HFFc6 (cell line): ENCODE results near the gene LRRC34. TPM values are rescaled to one million over a fixed set of nuclear protein-coding genes. Genes with fewer than 3 reads are reported as not detected.

Source experiments
- DNase-seq: peaks from one replicate; pipeline ENCODE4 v3.0.0-alpha.2; 2018
- H3K27ac Mint-ChIP-seq: 2 replicates; pipeline ENCODE4 v1.8.0; 2020; ENCODE audit warnings: mild to moderate bottlenecking, mixed read lengths
- H3K27me3 Mint-ChIP-seq: 2 replicates; pipeline ENCODE4 v1.8.0; 2021; ENCODE audit warnings: mild to moderate bottlenecking, moderate library complexity, mixed read lengths; ENCODE audit not compliant: insufficient read depth
- H3K36me3 Mint-ChIP-seq: 2 replicates; pipeline ENCODE4 v1.8.0; 2021; ENCODE audit warnings: low read depth, mixed read lengths
- H3K4me1 Mint-ChIP-seq: 2 replicates; pipeline ENCODE4 v1.8.0; 2020; ENCODE audit warnings: low read depth, mixed read lengths
- H3K4me3 Mint-ChIP-seq: 2 replicates; pipeline ENCODE4 v1.8.0; 2020; ENCODE audit warnings: mild to moderate bottlenecking, moderate library complexity, mixed read lengths
- H3K9me3 Mint-ChIP-seq: 2 replicates; pipeline ENCODE4 v1.8.0; 2020; ENCODE audit warnings: mild to moderate bottlenecking, mixed read lengths
- total RNA-seq, 6 experiments: library from RNA; stranded (reverse); fragmentation: NEBNext Ultra II Directional; extraction: Animal tissue kit (Norgen Biotek cat#: 25700); gene quantifications; 2 replicates in 1 of 6; 3 replicates in 5 of 6; pipeline ENCODE4 v1.2.3, GENCODE V29; 2021
- TF ChIP-seq, protein P1 (sequence below): fragments of 200-600 bp; sonication (generic); IDR thresholded peaks from 2 replicates; pipeline ENCODE4 v1.5.0; 2021; ENCODE audit warnings: antibody characterized with exemption, mild to moderate bottlenecking

Gene LRRC34
- total RNA-seq, 6 experiments from 2014 or later = 0.59 to 1.5 (median 0.94) TPM

DNA sequence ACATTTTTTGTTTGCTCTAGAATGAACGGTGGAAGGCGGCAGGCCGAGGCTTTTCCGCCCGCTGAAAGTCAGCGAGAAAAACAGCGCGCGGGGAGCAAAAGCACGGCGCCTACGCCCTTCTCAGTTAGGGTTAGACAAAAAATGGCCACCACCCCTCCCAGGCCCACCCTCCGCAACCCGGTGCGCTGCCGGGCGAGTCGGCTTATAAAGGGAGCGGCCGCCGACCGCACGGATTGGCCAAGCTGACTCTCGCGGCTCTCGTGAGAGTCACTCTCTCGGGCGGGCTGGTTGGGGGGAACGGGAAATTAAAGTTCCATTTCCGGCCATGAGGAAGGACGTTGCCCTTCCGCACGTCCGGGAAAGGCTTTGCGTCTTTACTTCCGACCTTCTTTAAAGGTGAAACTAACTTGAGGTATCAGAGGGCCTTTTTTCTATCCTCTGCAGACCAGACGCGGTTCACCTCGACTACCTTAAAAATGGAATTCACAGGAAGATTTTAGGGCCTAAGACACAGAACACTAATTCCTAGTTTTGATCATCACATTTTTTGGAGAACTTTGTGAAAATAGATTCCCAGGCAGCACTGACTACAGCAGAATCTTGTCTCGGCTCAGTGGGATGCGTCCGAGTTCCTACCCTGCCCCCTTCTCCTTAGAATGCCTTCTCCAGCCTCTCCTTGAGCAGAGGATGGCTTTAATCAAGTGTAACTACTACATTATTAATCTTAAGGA, 47.7 kb downstream of the LRRC34 start, which contains the start of gene TERC:
Gene TERC (minus strand): TSS at position 179 of the 731 bp plus-strand sequence.
- Mint-ChIP-seq H3K4me3 (peak within 1 kb of the TSS; percentile 96), H3K9me3 (peaks cover 18% of the 10 kb centered on the region), H3K4me1 (peaks cover 40% of the 10 kb centered on the region), H3K36me3 (peaks cover 15% of the 10 kb centered on the region), H3K27me3 (no peaks in the 10 kb centered on the region; the same call in 1 of the 2 replicates), H3K27ac (peak within 1 kb of the TSS; percentile 87)
- peak; percentile 90 for DNase-seq
- TF ChIP-seq, protein P1, sequence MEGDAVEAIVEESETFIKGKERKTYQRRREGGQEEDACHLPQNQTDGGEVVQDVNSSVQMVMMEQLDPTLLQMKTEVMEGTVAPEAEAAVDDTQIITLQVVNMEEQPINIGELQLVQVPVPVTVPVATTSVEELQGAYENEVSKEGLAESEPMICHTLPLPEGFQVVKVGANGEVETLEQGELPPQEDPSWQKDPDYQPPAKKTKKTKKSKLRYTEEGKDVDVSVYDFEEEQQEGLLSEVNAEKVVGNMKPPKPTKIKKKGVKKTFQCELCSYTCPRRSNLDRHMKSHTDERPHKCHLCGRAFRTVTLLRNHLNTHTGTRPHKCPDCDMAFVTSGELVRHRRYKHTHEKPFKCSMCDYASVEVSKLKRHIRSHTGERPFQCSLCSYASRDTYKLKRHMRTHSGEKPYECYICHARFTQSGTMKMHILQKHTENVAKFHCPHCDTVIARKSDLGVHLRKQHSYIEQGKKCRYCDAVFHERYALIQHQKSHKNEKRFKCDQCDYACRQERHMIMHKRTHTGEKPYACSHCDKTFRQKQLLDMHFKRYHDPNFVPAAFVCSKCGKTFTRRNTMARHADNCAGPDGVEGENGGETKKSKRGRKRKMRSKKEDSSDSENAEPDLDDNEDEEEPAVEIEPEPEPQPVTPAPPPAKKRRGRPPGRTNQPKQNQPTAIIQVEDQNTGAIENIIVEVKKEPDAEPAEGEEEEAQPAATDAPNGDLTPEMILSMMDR = no peak

DNA sequence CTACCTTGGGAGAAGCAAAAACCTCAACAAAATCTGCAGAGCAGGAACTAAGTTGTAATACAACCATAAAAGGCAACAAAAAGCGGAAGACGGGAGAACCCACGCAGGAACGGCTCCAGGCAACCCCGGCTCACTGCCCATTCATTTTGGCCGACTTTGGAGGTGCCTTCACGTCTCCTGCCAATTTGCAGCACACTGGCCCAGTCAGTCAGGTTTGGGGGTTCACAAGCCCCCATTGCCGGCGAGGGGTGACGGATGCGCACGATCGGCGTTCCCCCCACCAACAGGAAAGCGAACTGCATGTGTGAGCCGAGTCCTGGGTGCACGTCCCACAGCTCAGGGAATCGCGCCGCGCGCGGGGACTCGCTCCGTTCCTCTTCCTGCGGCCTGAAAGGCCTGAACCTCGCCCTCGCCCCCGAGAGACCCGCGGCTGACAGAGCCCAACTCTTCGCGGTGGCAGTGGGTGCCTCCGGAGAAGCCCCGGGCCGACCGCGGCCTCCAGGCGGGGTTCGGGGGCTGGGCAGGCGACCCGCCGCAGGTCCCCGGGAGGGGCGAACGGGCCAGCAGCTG, 48.3 kb downstream of the LRRC34 start:
- Mint-ChIP-seq H3K27me3 (no peaks in the 10 kb centered on the region; the same call in 1 of the 2 replicates), H3K36me3 (peaks cover 21% of the 10 kb centered on the region), H3K9me3 (peaks cover 18% of the 10 kb centered on the region), H3K4me1 (peaks cover 40% of the 10 kb centered on the region), H3K4me3 (peak overlapping the region; percentile 96), H3K27ac (peak overlapping the region; percentile 87)
- TF ChIP-seq, protein P1 = no peak; the same call in 1 of the 2 replicates
- peak; percentile 42 for DNase-seq

DNA sequence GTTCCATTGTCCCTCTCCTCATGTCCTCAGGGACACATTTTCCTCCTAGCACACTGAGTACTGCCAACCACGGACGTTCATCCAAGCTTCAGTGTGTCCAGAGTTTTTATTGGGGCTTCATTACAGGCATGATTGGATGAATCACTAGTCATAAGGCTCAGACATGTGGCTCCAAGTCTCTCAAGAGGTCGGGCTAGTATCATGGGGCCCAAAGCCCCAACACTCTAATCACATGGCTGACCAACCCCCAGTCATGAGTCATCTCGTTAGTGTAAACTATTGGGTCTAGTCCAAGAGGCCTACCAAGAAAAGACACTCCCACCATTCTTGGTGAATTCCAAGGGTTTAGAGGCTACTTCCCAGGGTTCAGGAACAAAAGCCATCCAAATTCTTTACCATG, 52.2 kb downstream of the LRRC34 start:
- Mint-ChIP-seq H3K4me1 (peaks cover 46% of the 10 kb centered on the region), H3K27me3 (no peaks in the 10 kb centered on the region; the same call in 1 of the 2 replicates), H3K4me3 (no peak overlapping the region), H3K36me3 (peaks cover 17% of the 10 kb centered on the region), H3K9me3 (peaks cover 14% of the 10 kb centered on the region), H3K27ac (peak overlapping the region; percentile 55)
- DNase-seq = peak; percentile 57
- TF ChIP-seq, protein P1 = no peak

DNA sequence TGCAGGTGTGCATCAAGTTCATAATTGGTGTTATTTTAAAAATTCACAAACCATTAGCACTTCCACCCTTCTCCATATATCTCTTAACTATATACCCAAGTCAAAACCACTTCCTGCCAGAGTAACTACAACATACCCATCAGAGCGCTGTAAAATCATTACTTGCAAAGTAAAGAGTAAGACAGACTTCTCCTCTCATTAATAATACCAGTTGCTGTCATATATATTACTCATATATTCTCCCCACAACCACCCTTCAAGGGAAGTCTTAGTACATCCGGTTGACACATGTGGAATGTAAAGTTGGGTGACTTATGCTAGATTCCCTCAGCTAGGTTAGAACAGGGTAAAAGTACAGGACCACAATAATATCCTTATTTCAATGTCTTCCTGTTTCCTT, 53.4 kb downstream of the LRRC34 start:
- Mint-ChIP-seq H3K4me1 (peaks cover 38% of the 10 kb centered on the region), H3K4me3 (no peak overlapping the region), H3K9me3 (peaks cover 9% of the 10 kb centered on the region), H3K36me3 (peaks cover 12% of the 10 kb centered on the region; the same call in 1 of the 2 replicates), H3K27ac (peak overlapping the region; percentile 55; the same call in 1 of the 2 replicates), H3K27me3 (no peaks in the 10 kb centered on the region; the same call in 1 of the 2 replicates)
- peak; percentile 37 for DNase-seq
- TF ChIP-seq, protein P1 = no peak

DNA sequence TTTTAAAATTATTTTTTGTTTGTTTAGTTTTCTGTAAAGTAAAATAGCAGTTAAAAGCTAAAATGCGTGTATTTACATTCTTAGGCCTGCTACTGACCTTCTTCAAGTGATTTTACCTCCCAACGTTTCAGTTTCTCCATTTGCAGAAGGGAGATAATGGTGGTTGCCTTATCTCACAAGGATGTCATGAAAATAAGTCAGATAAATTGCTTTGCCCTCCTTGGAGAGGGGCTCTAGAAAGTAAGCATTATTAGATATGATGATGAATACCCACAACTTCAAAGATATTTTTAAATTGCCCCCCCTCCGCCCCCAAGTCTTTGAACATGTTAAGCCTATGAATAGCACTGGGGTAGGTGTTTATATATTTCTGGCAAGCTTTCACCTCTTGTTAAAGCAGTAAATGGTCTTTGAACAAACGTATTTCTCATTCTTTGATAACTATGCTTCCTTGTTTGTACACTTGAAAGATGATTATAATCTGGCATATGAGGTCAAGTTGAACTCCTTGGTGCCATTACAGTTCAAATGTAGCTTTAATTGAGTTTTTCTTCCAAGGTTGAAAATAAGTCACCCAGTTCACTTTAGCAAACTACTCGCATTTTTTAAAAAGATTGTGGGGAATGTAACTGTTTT, 54.2 kb downstream of the LRRC34 start:
- Mint-ChIP-seq H3K4me3 (no peak overlapping the region), H3K9me3 (peaks cover 9% of the 10 kb centered on the region), H3K36me3 (peaks cover 12% of the 10 kb centered on the region; the same call in 1 of the 2 replicates), H3K27ac (no peak overlapping the region), H3K27me3 (no peaks in the 10 kb centered on the region; the same call in 1 of the 2 replicates), H3K4me1 (peaks cover 32% of the 10 kb centered on the region)
- TF ChIP-seq, protein P1 = no peak
- no peak for DNase-seq
